ENCODE measurements around the gene PINLYP. TPM values are rescaled to one million over a fixed set of nuclear protein-coding genes. Genes with fewer than 3 reads are reported as not detected.

The PINLYP gene
- total and polyA plus RNA-seq, 2 donors from 2014 or later: 14.8 to 41.8 TPM

DNA sequence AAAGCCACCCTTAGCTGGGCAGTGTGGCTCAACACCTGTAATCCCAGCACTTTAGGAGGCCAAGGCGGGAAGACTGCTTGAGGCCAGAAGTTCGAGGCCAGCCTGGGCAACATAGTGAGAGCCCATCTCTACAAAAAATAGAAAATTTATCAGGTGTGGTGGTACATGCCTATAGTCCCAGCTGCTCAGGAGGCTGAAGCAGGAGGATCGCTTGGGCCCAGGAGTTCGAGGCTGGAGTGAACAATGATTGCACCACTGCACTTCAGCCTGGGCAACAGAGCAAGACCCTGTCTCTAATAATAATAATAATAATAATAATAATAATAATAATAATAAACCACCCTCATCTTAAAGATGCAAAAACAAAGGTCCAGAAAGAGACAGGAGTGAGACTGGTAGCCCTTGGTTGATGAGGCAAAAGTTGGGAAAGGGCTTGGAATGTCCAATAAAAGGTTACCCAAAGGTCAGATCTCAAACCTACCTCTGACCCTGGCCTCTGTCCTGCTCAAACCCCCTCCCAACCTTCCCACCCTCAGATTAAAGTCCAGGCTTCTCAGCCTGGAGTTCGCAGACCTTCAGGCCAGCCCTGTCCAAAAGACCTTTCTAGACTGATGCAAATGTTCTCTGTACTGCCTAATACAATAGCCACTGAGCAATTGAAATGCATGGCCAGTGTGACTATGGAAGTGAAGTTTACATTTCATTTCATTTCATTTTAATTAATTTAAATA is 33.5 kb upstream of the PINLYP start:
- no peaks in the 10 kb centered on the region for H3K4me1 ChIP-seq (ENCODE audit: control insufficient read depth in 2 of 3, insufficient read depth in 2 of 3, low read depth in 1 of 3, low read length in 3 of 3)
- H3K9me3 ChIP-seq (ENCODE audit: control insufficient read depth in 2 of 3, insufficient read depth in 1 of 3, low read length in 3 of 3): no peaks in the 10 kb centered on the region
- peak in 1 of 5 donors; percentile 36 for DNase-seq
- no peak overlapping the region for H3K4me3 ChIP-seq (ENCODE audit: low read length in 3 of 3)
- FAIRE-seq: no peak
- no peak overlapping the region for H3K9ac ChIP-seq (ENCODE audit: low read length in 3 of 3)
- H3K27me3 ChIP-seq (ENCODE audit: control insufficient read depth, insufficient read depth, low read length): no peaks in the 10 kb centered on the region
- intact Hi-C loops (cut with DNase I): no loop called here
- H3K27ac ChIP-seq (ENCODE audit: low read depth in 2 of 2, low read length in 2 of 2): no peak overlapping the region
- H3K36me3 ChIP-seq (ENCODE audit: control insufficient read depth in 2 of 3, insufficient read depth in 3 of 3, low read length in 3 of 3): peaks cover 11 to 24% (median 23%) of the 10 kb centered on the region in 3 donors
- TF ChIP-seq, protein P1, sequence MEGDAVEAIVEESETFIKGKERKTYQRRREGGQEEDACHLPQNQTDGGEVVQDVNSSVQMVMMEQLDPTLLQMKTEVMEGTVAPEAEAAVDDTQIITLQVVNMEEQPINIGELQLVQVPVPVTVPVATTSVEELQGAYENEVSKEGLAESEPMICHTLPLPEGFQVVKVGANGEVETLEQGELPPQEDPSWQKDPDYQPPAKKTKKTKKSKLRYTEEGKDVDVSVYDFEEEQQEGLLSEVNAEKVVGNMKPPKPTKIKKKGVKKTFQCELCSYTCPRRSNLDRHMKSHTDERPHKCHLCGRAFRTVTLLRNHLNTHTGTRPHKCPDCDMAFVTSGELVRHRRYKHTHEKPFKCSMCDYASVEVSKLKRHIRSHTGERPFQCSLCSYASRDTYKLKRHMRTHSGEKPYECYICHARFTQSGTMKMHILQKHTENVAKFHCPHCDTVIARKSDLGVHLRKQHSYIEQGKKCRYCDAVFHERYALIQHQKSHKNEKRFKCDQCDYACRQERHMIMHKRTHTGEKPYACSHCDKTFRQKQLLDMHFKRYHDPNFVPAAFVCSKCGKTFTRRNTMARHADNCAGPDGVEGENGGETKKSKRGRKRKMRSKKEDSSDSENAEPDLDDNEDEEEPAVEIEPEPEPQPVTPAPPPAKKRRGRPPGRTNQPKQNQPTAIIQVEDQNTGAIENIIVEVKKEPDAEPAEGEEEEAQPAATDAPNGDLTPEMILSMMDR (IDR thresholded peaks at IDR 0.05; ENCODE audit: borderline replicate concordance, extremely low read depth, insufficient read depth): no peak

DNA sequence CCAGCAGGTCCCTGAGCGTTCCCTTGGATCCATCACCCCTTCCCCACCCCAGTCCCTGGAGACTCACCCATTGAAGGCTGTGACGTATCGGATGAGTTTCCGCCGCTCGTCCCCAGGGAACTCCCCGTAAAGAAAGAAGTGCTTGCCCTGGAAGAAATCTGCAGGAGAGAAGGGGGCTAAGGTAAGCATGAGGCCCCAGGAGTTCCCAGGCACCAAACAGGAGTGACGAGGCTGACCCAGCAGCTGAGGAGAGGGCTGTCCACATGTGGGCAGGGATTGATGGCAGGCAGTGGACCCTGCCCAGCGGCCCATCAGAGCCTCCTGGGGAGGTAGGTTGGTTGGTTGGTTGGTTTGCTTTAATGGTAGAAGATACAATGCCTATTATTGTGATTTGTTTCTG is 31.5 kb upstream of the PINLYP start:
- intact Hi-C loops (cut with DNase I): no loop called here
- peaks cover 10 to 24% (median 19%) of the 10 kb centered on the region in 3 donors for H3K36me3 ChIP-seq (ENCODE audit: control insufficient read depth in 2 of 3, insufficient read depth in 3 of 3, low read length in 3 of 3)

DNA sequence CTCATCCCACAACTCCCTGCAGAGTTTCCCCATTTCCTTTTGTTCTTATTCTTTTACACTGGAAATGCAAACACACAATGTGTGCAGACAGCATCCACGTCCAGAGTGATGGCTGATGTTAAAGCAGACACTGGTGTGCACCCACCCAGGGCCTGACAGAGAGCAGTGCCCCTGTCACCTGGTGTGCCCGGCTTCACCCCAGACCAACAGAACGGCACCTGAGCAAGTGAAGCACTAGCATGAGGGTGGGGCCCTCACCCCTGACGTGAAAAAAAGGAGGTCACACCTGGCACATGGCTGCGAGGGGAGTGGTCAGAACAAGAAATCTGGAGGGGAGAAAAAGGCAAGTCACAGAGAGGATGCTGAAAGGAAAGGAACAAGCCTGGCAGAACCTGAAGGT is 30.3 kb upstream of the PINLYP start:
- Histone ChIP-seq H3K9me3 (ENCODE audit: control insufficient read depth in 2 of 3, insufficient read depth in 1 of 3, low read length in 3 of 3) (no peaks in the 10 kb centered on the region), H3K27me3 (ENCODE audit: control insufficient read depth, insufficient read depth, low read length) (no peaks in the 10 kb centered on the region), H3K36me3 (ENCODE audit: control insufficient read depth in 2 of 3, insufficient read depth in 3 of 3, low read length in 3 of 3) (peaks cover 4 to 19% (median 18%) of the 10 kb centered on the region in 3 donors), H3K27ac (ENCODE audit: low read depth in 2 of 2, low read length in 2 of 2) (no peak overlapping the region), H3K4me3 (ENCODE audit: low read length in 3 of 3) (no peak overlapping the region), H3K9ac (ENCODE audit: low read length in 3 of 3) (no peak overlapping the region), H3K4me1 (ENCODE audit: control insufficient read depth in 2 of 3, insufficient read depth in 2 of 3, low read depth in 1 of 3, low read length in 3 of 3) (no peaks in the 10 kb centered on the region)
- FAIRE-seq (no peak), DNase-seq (no peak)
- TF ChIP-seq, protein P1 (IDR thresholded peaks at IDR 0.05; ENCODE audit: borderline replicate concordance, extremely low read depth, insufficient read depth): no peak
- intact Hi-C loops (cut with DNase I): no loop called here

More for the DNA sequence above, 31.5 kb upstream of the PINLYP start:
- Histone ChIP-seq H3K4me3 (ENCODE audit: low read length in 3 of 3) (no peak overlapping the region), H3K27me3 (ENCODE audit: control insufficient read depth, insufficient read depth, low read length) (no peaks in the 10 kb centered on the region), H3K9ac (ENCODE audit: low read length in 3 of 3) (no peak overlapping the region), H3K9me3 (ENCODE audit: control insufficient read depth in 2 of 3, insufficient read depth in 1 of 3, low read length in 3 of 3) (no peaks in the 10 kb centered on the region), H3K4me1 (ENCODE audit: control insufficient read depth in 2 of 3, insufficient read depth in 2 of 3, low read depth in 1 of 3, low read length in 3 of 3) (no peaks in the 10 kb centered on the region), H3K27ac (ENCODE audit: low read depth in 2 of 2, low read length in 2 of 2) (no peak overlapping the region)
- DNase-seq (no peak), FAIRE-seq (no peak)
- TF ChIP-seq, protein P1 (IDR thresholded peaks at IDR 0.05; ENCODE audit: borderline replicate concordance, extremely low read depth, insufficient read depth): no peak

All from kidney (tissue), 14 donors.